Measurements from ENCODE around the gene TRAPPC13. TPM values are rescaled to one million over a fixed set of nuclear protein-coding genes. Genes with fewer than 3 reads are reported as not detected.
"Not testable (repeated sequence)": the region's sequence is repeated elsewhere in the genome, so short reads cannot be mapped to it uniquely, and the experiment has no call there.

The TRAPPC13 gene
- total and polyA plus RNA-seq, 8 donors: 18.4 to 36.7 (median 34.4) TPM

DNA sequence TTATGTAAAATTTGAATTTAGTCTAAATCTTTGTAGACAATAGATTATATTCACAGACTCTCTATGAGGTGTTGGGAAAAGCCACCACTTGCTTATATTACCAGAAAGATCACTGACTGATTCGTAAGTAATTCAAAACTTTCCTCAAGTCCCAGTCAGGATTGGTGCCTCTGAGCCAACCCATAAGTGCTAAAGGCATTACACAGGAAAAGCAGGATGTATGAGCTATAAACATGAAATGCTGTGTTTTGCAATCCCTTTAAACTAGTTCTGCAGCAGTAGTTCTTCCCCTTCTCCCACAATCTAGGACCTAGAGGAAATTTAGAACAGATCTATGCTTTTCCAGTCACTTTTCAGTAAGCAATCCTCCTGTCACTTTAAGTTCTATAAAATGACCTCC, 48.0 kb downstream of the TRAPPC13 start:
- DNase-seq (peak in 1 of 4 donors; percentile 6), ATAC-seq (no peak)
- Histone ChIP-seq H3K36me3 (peaks cover 0 to 53% of the 10 kb centered on the region in 2 donors), H3K9me3 (no peaks in the 10 kb centered on the region), H3K27me3 (no peaks in the 10 kb centered on the region), H3K4me1 (no peaks in the 10 kb centered on the region), H3K4me3 (no peak overlapping the region), H3K27ac (peak overlapping the region in 1 of 2 donors; percentile 23)
- TF ChIP-seq, protein P1, sequence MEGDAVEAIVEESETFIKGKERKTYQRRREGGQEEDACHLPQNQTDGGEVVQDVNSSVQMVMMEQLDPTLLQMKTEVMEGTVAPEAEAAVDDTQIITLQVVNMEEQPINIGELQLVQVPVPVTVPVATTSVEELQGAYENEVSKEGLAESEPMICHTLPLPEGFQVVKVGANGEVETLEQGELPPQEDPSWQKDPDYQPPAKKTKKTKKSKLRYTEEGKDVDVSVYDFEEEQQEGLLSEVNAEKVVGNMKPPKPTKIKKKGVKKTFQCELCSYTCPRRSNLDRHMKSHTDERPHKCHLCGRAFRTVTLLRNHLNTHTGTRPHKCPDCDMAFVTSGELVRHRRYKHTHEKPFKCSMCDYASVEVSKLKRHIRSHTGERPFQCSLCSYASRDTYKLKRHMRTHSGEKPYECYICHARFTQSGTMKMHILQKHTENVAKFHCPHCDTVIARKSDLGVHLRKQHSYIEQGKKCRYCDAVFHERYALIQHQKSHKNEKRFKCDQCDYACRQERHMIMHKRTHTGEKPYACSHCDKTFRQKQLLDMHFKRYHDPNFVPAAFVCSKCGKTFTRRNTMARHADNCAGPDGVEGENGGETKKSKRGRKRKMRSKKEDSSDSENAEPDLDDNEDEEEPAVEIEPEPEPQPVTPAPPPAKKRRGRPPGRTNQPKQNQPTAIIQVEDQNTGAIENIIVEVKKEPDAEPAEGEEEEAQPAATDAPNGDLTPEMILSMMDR (IDR thresholded peaks at IDR 0.05): no peak
- intact Hi-C loops (cut with DNase I): no loop called here

DNA sequence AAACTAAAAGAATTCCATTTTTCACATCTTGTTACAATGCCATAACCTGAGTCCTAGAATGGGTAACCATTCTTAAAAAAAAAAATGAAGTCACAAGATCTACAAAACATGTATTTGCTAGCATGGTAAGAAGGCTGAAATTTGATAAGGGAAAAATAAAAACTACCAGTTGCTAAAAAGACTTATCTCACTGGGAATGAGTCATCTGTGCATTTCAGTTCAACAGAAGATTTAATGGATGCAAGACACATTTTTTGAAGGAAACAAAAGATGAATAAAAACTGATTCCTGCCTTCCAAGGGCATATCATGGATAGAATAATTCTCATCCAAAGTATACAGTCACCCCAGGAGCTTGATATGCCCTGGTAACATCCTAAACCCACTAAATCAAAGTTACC, 49.9 kb downstream of the TRAPPC13 start:
- Histone ChIP-seq H3K27me3 (no peaks in the 10 kb centered on the region), H3K9me3 (no peaks in the 10 kb centered on the region), H3K4me1 (no peaks in the 10 kb centered on the region), H3K36me3 (peaks cover 0 to 47% of the 10 kb centered on the region in 2 donors), H3K27ac (no peak overlapping the region), H3K4me3 (no peak overlapping the region)
- ATAC-seq (no peak), DNase-seq (no peak)
- TF ChIP-seq, protein P1 (IDR thresholded peaks at IDR 0.05): no peak
- intact Hi-C loops (cut with DNase I): no loop called here

DNA sequence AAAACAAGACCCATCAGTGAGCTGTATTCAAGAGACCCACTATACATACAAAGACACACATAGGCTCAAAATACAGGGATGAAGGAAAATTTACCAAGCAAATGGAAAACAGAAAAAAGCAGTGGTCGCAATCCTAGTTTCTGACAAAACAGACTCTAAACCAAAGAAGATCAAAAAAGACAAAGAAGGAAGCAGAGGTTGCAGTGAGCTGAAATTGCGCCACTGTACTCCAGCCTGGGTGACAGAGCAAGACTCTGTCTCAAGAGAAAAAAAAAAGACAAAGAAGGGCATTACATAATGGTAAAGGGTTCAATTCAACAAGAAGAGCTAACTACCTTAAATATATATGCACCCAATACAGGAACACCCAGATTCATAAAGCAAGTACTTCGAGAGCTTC, 51.2 kb downstream of the TRAPPC13 start:
- H3K27me3 ChIP-seq; H3K4me1 ChIP-seq; H3K9me3 ChIP-seq; ATAC-seq; intact Hi-C loops (cut with DNase I); H3K4me3 ChIP-seq: not testable (repeated sequence)
- Histone ChIP-seq H3K27ac (peak overlapping the region in 1 of 2 donors; percentile 66), H3K36me3 (peaks cover 0 to 47% of the 10 kb centered on the region in 2 donors)
- peak in 1 of 4 donors; percentile 35 for DNase-seq

DNA sequence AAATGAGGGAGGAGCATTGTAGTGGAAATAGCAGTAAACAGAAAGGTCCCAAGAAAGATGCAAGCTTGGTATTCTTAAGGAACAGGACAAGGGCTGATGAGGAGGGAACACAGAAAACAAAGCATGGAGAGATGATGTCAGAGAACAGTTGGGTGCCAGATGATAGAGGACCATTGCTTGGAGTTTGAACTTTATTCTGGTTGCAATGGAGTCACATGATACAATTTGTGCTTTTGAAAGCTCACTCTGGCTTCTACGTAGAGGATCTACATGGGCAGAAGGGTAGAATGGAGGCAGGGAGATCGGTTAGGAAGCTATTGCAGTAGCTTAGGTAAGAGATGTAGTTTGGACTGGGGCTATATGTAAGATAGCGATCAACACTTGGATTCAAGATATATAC, 57.3 kb downstream of the TRAPPC13 start:
- no peaks in the 10 kb centered on the region for H3K27me3 ChIP-seq
- peaks cover 0 to 62% of the 10 kb centered on the region in 2 donors for H3K36me3 ChIP-seq
- no peak overlapping the region for H3K4me3 ChIP-seq
- no peaks in the 10 kb centered on the region for H3K9me3 ChIP-seq
- TF ChIP-seq, protein P1 (IDR thresholded peaks at IDR 0.05): no peak
- intact Hi-C loops (cut with DNase I): no loop called here
- DNase-seq (no peak), ATAC-seq (no peak)
- no peak overlapping the region for H3K27ac ChIP-seq
- no peaks in the 10 kb centered on the region for H3K4me1 ChIP-seq

DNA sequence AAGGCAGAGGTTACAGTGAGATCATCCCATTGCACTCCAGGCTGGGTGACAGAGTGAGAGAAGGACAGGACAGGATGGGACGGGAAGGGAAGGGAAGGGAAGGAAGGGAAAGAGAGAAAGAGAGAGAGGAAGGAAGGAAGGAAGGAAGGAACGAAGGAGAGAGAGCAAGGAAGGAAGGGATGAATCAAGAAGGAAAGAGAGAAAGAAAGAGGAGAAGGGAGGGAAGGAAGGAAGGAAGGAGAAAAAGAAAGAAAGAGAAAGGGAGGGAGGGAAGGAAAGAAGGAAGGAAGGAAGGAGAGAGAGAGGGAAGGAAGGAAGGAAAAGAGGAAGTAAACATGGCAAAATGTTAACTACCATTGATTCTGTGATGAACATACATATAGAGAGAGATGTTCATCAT, 68.3 kb downstream of the TRAPPC13 start:
- Histone ChIP-seq H3K4me1 (no peaks in the 10 kb centered on the region), H3K4me3 (no peak overlapping the region), H3K27ac (no peak overlapping the region), H3K36me3 (peaks cover 0 to 29% of the 10 kb centered on the region in 2 donors), H3K9me3 (no peaks in the 10 kb centered on the region), H3K27me3 (no peaks in the 10 kb centered on the region)
- TF ChIP-seq, protein P1 (IDR thresholded peaks at IDR 0.05): no peak
- DNase-seq (no peak), ATAC-seq (no peak)
- intact Hi-C loops (cut with DNase I): no loop called here

DNA sequence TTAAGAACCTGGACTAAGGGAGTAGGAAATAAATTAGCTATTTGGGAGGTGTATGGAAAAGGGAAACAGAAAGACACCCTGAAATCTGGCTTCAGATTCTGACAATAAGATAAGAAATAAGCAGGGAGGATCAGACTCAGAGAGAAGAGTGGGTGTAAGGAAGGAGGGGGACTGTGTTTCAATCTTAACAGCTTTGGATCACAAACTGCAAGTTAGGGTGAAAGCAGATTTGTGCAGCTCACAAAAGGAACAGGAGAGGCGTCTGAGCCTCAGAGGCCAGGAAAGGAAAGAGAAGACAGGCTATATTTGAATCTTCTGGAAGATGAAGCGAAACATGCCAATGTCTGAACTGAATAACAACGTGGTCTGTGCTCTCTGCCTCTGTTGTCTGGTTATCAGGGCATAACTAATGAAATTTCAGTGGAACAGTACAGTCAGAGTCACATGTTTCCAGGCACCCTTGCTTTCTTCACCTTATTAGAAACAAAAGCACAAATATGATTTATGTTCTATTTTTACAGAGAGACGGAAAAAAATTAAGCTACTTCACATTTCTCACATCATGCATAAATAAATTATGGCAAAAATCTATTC, 70.4 kb downstream of the TRAPPC13 start:
- intact Hi-C loops (cut with DNase I): no loop called here
- ATAC-seq: no peak
- no peaks in the 10 kb centered on the region for H3K9me3 ChIP-seq
- DNase-seq: no peak
- TF ChIP-seq, protein P1 (IDR thresholded peaks at IDR 0.05): no peak
- no peaks in the 10 kb centered on the region for H3K4me1 ChIP-seq
- peaks cover 0 to 37% of the 10 kb centered on the region in 2 donors for H3K36me3 ChIP-seq
- H3K27me3 ChIP-seq: no peaks in the 10 kb centered on the region
- H3K27ac ChIP-seq: no peak overlapping the region
- H3K4me3 ChIP-seq: no peak overlapping the region

Measured in left lung (tissue), 10 donors.